ENCODE measurements around the gene CFDP1. TPM values are rescaled to one million over a fixed set of nuclear protein-coding genes. Genes with fewer than 3 reads are reported as not detected.

CFDP1 gene
- total RNA-seq, 1 donor from 2014 or later: 65.6 TPM

GRCh38 chr16:75394941-75395340, 38.4 kb downstream of the CFDP1 start:
- no peak for DNase-seq (ENCODE audit: extremely low spot score, unreplicated experiment)
- Mint-ChIP-seq H3K9me3 (ENCODE audit: unreplicated experiment) (no peaks in the 10 kb centered on the region), H3K4me1 (ENCODE audit: unreplicated experiment) (peaks cover 17% of the 10 kb centered on the region), H3K36me3 (ENCODE audit: unreplicated experiment) (peaks cover 24% of the 10 kb centered on the region), H3K27ac (ENCODE audit: unreplicated experiment) (peak overlapping the region; percentile 6), H3K27me3 (ENCODE audit: unreplicated experiment) (no peaks in the 10 kb centered on the region), H3K4me3 (ENCODE audit: unreplicated experiment) (no peak overlapping the region)
- TF ChIP-seq CTCF (IDR thresholded peaks at IDR 0.05): no peak

- Mint-ChIP-seq H3K4me1 (ENCODE audit: unreplicated experiment) (peaks cover 17% of the 10 kb centered on the region), H3K4me3 (ENCODE audit: unreplicated experiment) (no peak overlapping the region), H3K27ac (ENCODE audit: unreplicated experiment) (no peak overlapping the region), H3K27me3 (ENCODE audit: unreplicated experiment) (no peaks in the 10 kb centered on the region), H3K36me3 (ENCODE audit: unreplicated experiment) (peaks cover 26% of the 10 kb centered on the region), H3K9me3 (ENCODE audit: unreplicated experiment) (no peaks in the 10 kb centered on the region)
- no peak for TF ChIP-seq CTCF (IDR thresholded peaks at IDR 0.05)
- DNase-seq (ENCODE audit: extremely low spot score, unreplicated experiment): no peak
These were observed 40.4 kb downstream of the CFDP1 start for GRCh38 chr16:75392906-75393305.

- Mint-ChIP-seq H3K36me3 (ENCODE audit: unreplicated experiment) (peaks cover 32% of the 10 kb centered on the region), H3K27me3 (ENCODE audit: unreplicated experiment) (no peaks in the 10 kb centered on the region), H3K27ac (ENCODE audit: unreplicated experiment) (no peak overlapping the region), H3K4me1 (ENCODE audit: unreplicated experiment) (peaks cover 17% of the 10 kb centered on the region), H3K9me3 (ENCODE audit: unreplicated experiment) (no peaks in the 10 kb centered on the region), H3K4me3 (ENCODE audit: unreplicated experiment) (no peak overlapping the region)
- DNase-seq (ENCODE audit: extremely low spot score, unreplicated experiment): no peak
- no peak for TF ChIP-seq CTCF (IDR thresholded peaks at IDR 0.05)
These were observed 42.2 kb downstream of the CFDP1 start for GRCh38 chr16:75390926-75391653.

GRCh38 chr16:75389096-75389690, 44.1 kb downstream of the CFDP1 start:
- H3K27me3 Mint-ChIP-seq (ENCODE audit: unreplicated experiment): no peaks in the 10 kb centered on the region
- no peak overlapping the region for H3K4me3 Mint-ChIP-seq (ENCODE audit: unreplicated experiment)
- no peak for DNase-seq (ENCODE audit: extremely low spot score, unreplicated experiment)
- no peak for TF ChIP-seq CTCF (IDR thresholded peaks at IDR 0.05)
- peaks cover 15% of the 10 kb centered on the region for H3K4me1 Mint-ChIP-seq (ENCODE audit: unreplicated experiment)
- H3K36me3 Mint-ChIP-seq (ENCODE audit: unreplicated experiment): peaks cover 22% of the 10 kb centered on the region
- peak overlapping the region; percentile 31 for H3K27ac Mint-ChIP-seq (ENCODE audit: unreplicated experiment)
- no peaks in the 10 kb centered on the region for H3K9me3 Mint-ChIP-seq (ENCODE audit: unreplicated experiment)

- no peak for DNase-seq (ENCODE audit: extremely low spot score, unreplicated experiment)
- peak overlapping the region; percentile 34 for H3K27ac Mint-ChIP-seq (ENCODE audit: unreplicated experiment)
- no peaks in the 10 kb centered on the region for H3K9me3 Mint-ChIP-seq (ENCODE audit: unreplicated experiment)
- H3K4me3 Mint-ChIP-seq (ENCODE audit: unreplicated experiment): no peak overlapping the region
- peaks cover 13% of the 10 kb centered on the region for H3K4me1 Mint-ChIP-seq (ENCODE audit: unreplicated experiment)
- H3K36me3 Mint-ChIP-seq (ENCODE audit: unreplicated experiment): peaks cover 16% of the 10 kb centered on the region
- TF ChIP-seq CTCF (IDR thresholded peaks at IDR 0.05): no peak
- H3K27me3 Mint-ChIP-seq (ENCODE audit: unreplicated experiment): no peaks in the 10 kb centered on the region
These were observed 45.4 kb downstream of the CFDP1 start for GRCh38 chr16:75387951-75388350.

Measured in osteocyte (in vitro differentiated cells).